ENCODE results near the gene GRAP.

The GRAP gene

GRCh38 chr17:19017804-19018599 is 28.8 kb downstream of the GRAP start:
- DNase-seq: no peak

- no peak for DNase-seq
These were observed 29.4 kb downstream of the GRAP start for GRCh38 chr17:19017401-19017800.

DNA sequence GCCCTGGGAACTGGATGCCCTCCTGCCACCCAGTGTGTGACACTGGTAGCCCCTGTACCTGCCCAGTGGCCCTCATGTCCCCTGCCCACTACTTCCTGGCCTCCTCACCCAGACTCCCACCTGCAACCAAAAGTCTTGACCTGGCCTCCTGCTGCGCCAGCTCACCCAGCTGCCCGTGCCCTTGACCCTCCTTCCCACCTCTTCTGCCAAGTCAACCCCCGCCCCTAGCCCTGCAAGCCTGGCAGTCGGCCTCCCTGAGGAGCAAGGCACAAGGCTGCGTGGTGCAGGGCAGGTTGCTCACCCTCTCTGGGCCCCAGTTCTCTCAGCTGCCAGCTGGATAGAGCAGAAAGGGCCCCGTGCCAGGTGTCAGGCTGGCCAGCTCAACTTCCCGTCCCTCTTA is 29.9 kb downstream of the GRAP start:
- no peak for DNase-seq

GRCh38 chr17:19016297-19016696 is 30.5 kb downstream of the GRAP start:
- DNase-seq: no peak

- DNase-seq: no peak
These were observed 31.3 kb downstream of the GRAP start for GRCh38 chr17:19015428-19015827.

DNA sequence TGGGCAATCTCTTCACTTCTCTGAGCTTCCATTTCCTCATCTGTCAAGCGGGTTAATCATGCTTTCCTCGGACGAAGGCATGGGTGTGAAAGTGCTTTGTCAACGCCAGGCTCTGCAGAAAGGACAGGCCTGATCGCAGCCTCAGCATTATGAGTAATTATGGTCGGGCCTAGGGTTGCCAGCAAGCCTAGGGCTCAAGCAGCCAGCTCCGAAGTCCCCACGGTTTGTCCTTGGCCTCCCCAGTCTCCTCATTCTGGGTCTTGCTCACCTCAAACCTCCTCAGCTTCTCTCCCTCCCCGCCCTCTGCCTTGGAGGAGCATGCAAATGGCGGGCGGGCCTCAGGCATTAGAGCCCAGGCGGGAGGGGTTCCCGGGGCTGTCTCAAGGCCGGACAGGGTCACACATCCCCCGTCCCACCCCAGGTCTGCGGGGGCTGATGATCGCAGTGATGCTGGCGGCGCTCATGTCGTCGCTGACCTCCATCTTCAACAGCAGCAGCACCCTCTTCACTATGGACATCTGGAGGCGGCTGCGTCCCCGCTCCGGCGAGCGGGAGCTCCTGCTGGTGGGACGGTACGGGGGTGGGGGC is 32.0 kb downstream of the GRAP start:
- DNase-seq: no peak

- no peak for DNase-seq
These were observed 32.7 kb downstream of the GRAP start for GRCh38 chr17:19013806-19014627.

- no peak for DNase-seq
These were observed 33.5 kb downstream of the GRAP start for GRCh38 chr17:19013226-19013625.

- no peak for DNase-seq
These were observed 34.3 kb downstream of the GRAP start for GRCh38 chr17:19012171-19013080.

GRCh38 chr17:19011581-19011980 is 35.2 kb downstream of the GRAP start:
- DNase-seq: no peak

- no peak for DNase-seq
These were observed 35.8 kb downstream of the GRAP start for GRCh38 chr17:19010729-19011505.

GRCh38 chr17:19009970-19010369 is 36.8 kb downstream of the GRAP start:
- DNase-seq: no peak

DNA sequence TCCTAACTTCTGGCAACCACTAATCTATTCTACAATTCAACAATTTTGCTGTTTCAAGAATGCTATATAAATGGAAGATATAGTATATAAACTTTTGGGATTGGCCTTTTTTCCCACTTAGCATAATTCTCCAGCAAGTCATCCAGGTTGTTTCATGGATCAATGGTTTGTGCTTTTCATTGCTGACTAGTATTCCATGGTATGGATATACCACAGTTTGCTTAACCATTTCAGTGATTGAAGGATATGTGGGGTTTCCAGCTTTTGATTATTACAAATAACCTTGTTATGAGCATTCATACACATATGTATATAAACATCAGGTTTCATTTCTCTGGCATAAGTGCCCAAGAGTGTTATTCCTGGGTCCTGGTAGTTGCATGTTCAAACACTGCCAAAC is 40.1 kb downstream of the GRAP start:
- DNase-seq: no peak

DNA sequence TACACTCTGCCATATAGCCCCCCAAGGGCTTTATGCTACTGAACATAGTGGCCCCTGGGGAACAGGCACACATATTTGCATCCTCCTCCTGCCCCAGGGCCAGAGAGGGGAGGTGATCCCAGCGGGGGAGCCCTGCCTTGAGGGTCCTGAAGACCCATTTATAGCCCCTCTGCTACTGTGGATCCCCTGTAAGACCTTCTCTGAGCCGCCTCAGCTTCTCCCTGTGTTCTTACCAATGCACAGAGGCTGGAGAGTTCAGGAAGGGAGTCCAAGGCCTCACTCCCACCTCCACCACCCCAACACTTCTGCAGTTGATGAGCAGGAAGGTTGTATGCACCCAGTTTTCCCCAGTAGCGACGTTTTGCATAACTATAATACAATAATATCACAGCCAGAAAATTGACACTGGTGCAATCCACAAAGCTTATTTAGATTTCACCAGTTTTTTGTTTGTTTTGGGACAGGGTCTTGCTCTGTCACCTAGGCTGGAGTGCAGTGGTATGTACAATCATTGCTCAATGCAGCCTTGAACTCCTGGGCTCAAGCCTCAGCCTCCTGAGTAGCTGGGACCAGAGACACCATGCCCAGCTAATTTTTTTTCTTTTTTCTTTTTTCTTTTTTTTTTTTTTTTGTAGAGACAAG is 40.8 kb downstream of the GRAP start:
- no peak for DNase-seq

DNA sequence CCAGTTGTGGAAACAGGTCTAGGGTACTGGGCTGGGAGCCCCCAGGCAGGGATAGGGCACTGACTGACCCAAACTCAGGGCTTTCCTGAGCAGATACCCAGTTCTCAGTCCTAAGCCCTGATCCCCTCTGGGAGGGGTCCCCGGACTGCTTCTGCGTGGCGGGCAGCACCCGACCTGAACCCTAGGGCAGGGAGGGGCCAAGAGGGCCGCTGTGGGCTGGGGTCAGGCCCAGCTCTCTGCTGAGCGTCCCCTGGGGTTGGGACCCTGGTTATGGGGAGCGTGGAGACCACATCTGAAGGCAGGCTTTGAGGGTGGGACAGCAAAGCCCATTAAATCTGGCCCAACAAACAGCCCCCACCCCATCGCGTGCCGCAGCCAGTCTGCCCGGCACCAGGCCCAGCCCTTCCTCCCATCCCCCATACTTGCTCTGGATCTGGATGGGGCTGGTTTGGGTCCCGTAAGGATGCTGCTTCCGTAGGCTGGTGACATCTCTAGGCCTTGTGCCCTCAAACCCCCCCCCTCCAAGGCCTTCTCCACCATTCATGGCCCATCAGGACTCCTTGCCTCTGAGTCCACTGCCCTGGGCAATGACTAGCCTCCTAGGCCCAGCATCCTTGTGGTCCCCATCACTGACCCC is 41.5 kb downstream of the GRAP start:
- no peak for DNase-seq

DNA sequence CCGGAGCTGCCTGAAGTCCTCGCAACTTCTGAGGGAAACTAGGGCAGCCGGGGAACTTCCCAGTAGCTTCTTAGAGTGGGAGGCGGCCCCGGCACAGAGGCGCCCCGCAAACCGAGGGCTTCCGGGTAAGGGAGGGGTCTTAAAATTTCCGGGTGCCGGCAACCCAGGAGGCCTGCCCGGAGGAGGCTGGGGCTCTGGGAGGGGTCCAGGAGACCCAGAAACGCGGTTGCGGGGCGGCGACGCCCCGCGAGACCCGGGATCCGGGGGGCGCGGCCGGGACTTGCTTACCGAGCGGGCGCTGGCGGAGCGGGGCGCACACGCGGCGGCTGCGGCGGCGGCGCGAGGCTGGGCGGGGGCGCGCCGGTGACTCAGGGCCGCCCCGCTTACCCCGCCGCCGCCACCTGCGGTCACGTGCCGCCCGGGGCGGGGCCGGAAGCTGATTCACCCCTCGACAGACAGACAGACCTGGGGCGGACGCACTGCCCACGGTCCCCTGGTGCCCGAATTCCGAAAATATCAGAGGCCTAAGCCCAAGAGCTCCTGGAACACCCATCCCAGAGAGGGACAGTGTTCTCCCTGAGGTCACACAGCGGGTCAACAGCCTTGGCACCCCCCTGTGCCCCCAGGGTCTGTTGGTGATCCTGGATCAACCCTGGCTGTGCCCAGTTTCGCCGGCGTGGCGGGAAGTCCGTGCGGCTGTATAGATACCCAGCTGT is 42.2 kb downstream of the GRAP start, which contains the start of gene FAM83G:
TSS of gene FAM83G (minus strand) at position 344 of the 716 bp plus-strand sequence. CDS start 723 bp downstream, outside the sequence.
- no peak for DNase-seq

DNA sequence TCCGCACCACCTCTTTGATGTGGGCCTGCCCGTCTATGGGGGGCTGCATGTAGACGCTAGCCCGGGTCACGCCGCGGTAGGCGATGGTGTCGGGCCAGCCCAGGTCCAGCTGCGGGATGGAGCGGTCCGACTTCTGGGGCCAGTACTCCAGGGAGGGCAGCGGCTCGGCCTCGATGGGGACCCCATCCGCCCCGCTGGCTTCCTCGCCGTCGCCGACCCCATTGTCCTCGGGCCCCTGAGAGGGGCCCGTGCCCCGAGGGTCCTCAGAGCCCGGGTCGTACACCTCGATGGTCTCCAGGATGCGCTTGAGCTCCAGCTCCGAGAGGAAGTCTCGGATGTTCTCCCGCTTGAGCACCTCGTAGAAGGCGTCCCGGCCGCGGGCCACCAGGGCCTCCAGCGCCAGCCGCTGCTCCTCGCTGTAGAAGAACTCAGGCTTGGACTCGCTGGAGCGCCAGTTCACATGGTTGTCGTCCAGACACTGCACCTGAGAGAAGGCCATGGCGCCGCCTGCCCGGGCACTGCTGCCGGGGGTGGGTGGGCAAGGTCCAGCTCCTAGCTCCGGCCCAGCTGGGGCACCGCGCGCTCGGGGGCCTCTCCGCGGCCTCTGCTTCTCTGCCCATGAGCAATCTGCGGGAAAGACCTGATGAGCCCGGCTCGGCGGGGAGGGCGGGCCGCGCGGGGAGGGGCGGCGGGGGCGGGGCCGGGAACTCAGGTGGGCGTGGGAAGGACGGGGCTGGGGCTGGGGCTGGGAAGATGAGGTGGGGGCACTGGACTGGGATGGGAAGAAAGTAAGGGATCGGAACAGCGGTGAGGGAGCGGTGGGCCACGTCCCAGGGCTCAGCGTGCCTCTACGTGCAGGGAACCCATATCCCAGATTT is 43.0 kb downstream of the GRAP start:
- DNase-seq: no peak

DNA sequence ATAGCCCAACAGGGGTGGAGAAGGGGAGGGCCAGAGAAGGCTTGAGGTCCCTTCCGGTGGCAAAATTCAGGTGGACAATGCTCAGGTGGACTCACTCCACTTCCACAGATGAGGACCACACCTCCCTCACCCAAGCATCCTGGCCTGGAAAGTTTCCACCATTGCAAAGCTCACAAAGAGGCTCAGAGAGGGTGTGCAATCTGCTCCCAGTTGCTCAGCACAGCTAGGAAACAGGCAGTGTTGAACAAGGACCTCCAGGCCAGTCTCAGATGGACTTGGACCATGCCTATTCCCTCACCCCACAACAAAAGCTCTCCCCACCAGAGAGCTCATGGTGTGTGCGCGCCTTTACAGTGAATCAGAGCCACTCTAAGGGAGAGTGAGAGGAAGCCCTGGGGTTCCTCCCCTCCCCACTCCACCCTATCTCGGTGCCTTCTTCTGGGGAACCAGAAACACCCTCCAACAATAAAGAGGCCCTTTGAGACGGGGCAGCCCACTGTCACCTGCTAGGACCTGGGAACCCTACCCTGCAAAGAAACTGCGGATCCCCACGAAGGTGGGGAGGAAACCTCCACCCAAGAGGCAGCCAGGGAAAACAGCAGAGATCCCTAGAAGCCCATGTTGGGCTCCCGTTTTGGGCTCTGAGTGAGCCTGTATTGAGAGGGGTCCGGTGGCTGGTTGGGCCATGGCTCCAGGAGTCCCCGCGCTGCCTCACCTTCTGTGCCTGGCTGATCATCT is 43.8 kb downstream of the GRAP start:
- DNase-seq: no peak
